Measurements from ENCODE around the gene CACNG5.

CACNG5 gene, protein sequence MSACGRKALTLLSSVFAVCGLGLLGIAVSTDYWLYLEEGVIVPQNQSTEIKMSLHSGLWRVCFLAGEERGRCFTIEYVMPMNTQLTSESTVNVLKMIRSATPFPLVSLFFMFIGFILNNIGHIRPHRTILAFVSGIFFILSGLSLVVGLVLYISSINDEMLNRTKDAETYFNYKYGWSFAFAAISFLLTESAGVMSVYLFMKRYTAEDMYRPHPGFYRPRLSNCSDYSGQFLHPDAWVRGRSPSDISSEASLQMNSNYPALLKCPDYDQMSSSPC

GRCh38 chr17:66834919-66835454 lies at the start of gene CACNG5:
CACNG5 (plus strand) TSS chr17:66835117; CDS start chr17:66877333, 42,216 bp downstream.
- no peak for DNase-seq (ENCODE audit: low read depth in 2 of 2)

DNA sequence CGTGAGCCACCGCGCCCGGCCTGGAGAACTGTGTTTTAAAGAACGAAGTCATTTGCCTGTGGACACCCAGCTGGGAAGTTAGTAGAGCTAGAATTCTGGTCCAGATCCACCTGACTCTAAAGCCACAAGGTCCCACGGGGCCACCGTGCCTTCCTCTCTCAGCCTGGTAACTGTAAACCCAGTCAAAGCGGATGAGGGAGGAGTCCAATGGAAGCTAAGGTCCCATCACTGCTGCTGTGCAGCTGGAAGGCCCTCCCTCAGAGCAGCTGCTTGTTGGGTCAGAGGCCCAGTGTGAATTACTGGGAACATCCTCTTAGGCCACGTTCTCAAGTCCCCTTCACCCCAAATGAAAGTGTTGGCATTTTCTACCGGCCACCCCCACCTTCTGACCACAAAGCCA lies 48.8 kb upstream of the CACNG5 start:
- DNase-seq (ENCODE audit: low read depth in 2 of 2), result no peak

DNA sequence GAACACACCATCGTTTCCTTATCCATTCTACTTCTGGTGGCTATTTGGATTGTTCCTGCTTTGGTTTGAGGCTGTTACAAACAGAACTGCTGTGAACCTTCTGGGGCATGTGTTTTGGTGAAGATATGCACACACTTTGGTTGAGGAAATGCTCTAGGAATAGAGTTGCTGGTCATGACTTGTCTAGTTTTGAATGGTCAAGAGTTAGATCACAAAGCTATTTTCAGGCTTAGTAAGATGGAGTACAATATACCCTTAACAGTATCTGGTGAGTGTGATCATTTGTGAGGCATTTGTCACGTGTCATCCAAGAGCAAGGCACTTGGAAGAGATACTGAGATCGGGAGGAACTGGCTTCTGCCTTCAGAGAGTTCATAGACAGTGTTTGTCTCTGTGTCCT lies 47.0 kb upstream of the CACNG5 start:
- no peak for DNase-seq (ENCODE audit: low read depth in 2 of 2)

- no peak for DNase-seq (ENCODE audit: low read depth in 2 of 2)
Observed at GRCh38 chr17:66789093-66789492, 45.8 kb upstream of the CACNG5 start.

GRCh38 chr17:66789961-66790437 lies 44.9 kb upstream of the CACNG5 start:
- DNase-seq (ENCODE audit: low read depth in 2 of 2), result no peak

DNA sequence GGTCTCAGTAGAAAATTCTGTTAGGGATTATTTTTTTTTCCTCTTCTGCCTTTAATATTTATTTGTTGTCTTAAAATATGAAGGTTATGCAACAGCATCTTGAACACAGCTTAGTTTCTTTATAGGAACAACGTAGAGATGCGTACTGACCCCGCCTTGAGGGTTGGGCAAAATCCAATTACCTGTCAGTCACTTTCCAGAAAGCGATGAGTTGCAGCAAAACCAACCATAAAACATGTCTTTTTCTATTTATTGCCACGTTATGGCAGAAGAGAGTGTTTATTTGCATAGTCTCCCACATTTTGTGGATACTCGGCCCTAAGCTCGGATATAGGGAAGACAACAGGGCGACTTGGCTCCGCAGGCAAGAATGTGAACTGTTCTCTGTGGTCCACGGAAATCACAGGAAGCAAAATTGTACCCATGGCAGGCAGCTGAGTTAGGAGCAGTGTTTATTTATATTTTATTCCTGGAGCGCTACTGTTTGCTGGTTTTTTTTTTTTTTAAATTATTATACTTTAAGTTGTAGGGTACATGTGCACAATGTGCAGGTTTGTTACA lies 44.3 kb upstream of the CACNG5 start:
- DNase-seq (ENCODE audit: low read depth in 2 of 2), result no peak

GRCh38 chr17:66791347-66791746 lies 43.6 kb upstream of the CACNG5 start:
- no peak for DNase-seq (ENCODE audit: low read depth in 2 of 2)

GRCh38 chr17:66793814-66794213 lies 41.1 kb upstream of the CACNG5 start:
- DNase-seq (ENCODE audit: low read depth in 2 of 2), result no peak

GRCh38 chr17:66795486-66795885 lies 39.4 kb upstream of the CACNG5 start:
- DNase-seq (ENCODE audit: low read depth in 2 of 2), result no peak

DNA sequence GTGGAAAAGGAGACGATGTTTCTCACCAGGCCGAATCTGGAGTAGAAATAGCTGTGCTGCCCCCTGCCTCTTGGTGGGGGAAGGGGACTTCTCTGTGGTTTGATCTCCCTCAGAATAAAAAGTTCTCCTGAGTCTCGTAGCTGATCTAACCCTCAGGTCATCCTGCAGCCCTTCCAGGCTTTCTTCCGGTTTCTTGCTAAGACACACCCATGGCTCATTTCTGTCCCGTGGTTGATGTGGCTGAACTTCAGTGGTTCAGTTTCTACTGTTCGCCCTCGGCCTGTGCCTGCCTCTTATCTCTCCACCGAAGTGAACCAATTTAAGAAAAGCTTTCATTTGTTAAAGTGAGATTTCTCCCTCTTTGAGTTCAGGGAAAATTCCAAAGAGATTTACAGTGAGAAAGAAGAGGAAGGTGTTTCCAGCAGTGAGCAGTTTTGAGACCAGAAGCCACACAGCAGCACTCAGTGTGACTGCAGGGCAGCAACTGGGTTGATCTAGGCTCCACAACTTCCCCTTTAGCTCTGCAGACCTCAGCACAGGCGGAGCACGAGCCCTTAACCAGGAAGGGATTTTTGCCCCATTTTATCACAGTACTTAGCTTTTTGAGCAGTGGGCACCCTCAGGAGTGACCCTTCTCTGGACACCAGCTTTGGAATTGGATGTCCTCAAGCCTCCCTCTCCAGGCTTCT lies 34.9 kb upstream of the CACNG5 start:
- no peak for DNase-seq (ENCODE audit: low read depth in 2 of 2)

DNA sequence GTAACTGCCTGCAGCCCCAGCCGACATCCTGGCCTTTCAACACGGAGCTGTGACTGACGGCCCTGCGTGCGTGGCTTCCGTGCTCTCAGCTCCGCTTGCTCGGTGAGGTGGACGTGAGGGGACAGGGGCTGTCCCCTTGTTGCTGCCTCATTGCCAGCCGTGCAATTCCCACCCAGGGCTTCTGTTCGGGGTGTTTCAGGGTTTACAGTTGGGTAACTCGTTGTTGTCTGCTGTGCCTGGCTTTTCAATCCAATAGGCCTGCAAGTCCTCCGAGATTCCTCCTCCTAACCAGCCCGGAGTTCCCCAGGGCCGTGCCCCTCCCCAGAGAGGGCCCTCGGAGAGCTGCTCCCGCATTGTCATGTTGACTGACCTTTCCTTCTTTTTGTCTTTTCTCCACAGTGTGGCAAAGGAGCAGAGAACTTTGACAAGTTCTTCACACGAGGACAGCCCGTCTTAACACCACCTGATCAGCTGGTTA lies 31.4 kb upstream of the CACNG5 start:
- DNase-seq (ENCODE audit: low read depth in 2 of 2), result no peak

DNA sequence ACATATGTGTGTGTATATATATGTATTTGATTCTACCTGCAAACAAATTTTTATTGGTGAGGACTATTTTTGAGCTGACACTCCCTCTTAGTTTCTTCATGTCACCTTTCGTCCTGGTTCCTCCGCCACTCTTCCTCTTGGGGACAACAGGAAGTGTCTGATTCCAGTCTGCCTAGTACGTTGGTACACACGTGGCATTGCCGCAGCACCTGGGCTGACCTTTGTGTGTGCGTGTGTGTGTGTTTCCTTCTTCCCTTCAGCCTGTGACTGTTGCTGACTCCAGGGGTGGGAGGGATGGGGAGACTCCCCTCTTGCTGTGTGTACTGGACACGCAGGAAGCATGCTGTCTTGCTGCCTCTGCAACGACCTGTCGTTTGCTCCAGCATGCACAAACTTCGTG lies 29.4 kb upstream of the CACNG5 start:
- DNase-seq (ENCODE audit: low read depth in 2 of 2), result no peak

GRCh38 chr17:66807182-66807581 lies 27.7 kb upstream of the CACNG5 start:
- no peak for DNase-seq (ENCODE audit: low read depth in 2 of 2)

DNA sequence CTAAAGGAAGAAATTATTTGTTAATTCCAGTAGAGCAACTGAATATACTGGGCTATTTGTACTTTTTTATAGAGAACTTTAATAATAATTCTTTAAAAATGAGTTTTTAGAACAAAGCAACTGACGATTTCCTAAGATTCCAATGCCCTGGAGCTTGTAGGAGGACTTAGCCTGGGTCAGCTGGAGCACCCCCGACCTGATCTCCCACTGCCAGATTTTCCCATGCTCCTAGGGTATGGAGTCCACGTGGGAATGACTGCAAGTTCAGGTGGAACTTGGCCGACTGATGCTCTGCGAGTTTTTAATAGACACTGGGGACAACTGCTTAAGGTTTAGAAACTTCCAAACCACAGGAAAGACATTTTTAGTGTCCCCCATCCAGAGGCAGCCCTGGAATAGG lies 25.5 kb upstream of the CACNG5 start:
- no peak for DNase-seq (ENCODE audit: low read depth in 2 of 2)

GRCh38 chr17:66810951-66811682 lies 23.8 kb upstream of the CACNG5 start:
- no peak for DNase-seq (ENCODE audit: low read depth in 2 of 2)

GRCh38 chr17:66811683-66812054 lies 23.2 kb upstream of the CACNG5 start:
- no peak for DNase-seq (ENCODE audit: low read depth in 2 of 2)

DNA sequence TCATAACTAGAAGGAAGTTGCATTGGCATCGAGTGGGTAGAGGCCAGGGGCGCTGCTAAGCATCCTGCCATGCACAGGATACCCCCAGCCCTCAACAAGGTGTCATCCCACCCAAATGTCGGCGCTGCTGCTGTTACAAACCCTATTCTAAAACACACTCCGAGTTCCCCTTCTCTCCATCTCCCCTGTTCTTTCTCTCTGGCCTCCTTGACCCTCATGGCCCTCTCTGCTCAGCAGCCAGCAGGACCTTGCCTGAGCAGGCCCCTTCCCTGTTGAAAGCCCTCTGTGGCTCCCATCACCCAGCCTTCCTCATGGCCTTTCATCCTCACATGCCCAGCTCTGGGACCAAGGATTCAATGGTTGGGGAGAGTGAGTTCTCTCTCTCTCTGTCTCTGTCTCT lies 22.3 kb upstream of the CACNG5 start:
- no peak for DNase-seq (ENCODE audit: low read depth in 2 of 2)

GRCh38 chr17:66813296-66813695 lies 21.6 kb upstream of the CACNG5 start:
- no peak for DNase-seq (ENCODE audit: low read depth in 2 of 2)

- no peak for DNase-seq (ENCODE audit: low read depth in 2 of 2)
Observed at GRCh38 chr17:66814026-66814425, 20.9 kb upstream of the CACNG5 start.

GRCh38 chr17:66814570-66814969 lies 20.3 kb upstream of the CACNG5 start:
- no peak for DNase-seq (ENCODE audit: low read depth in 2 of 2)

DNA sequence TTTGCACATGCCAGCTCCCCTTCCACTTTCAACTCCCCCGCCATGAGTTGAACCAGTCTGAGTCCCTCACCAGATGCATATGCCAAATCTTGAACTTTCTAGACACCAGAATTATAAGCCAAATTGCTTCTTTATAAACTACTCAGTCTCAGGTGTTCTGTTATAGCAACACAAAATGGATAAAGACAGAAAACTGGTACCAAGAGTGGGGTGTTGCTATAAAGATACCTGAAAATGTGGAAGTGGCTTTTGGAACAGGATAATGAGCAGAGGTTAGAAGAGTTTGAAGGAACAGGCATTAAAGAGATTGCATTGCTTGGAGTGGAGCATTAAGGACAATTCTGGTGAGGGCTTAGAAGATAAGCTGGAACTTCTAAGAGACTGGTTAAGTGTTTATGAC lies 17.2 kb upstream of the CACNG5 start:
- no peak for DNase-seq (ENCODE audit: low read depth in 2 of 2)

- DNase-seq (ENCODE audit: low read depth in 2 of 2), result no peak
Observed at GRCh38 chr17:66819466-66819865, 15.5 kb upstream of the CACNG5 start.
